AG20443 (cell line): ENCODE data around the gene ZFAND3.
"Not testable (repeated sequence)": the region's sequence is repeated elsewhere in the genome, so short reads cannot be mapped to it uniquely, and the experiment has no call there.

Source experiments
- DNase-seq: peaks from one replicate; pipeline ENCODE4 v3.0.0; 2012; ENCODE audit warnings: low spot score, mixed read lengths

Gene ZFAND3

GRCh38 chr6:37865504-37865903 lies 46.0 kb downstream of the ZFAND3 start:
- DNase-seq: no peak

GRCh38 chr6:37866590-37867507 lies 47.3 kb downstream of the ZFAND3 start:
- no peak for DNase-seq

- no peak for DNase-seq
These were observed 48.4 kb downstream of the ZFAND3 start for GRCh38 chr6:37867756-37868446.

- DNase-seq: peak; percentile 62
These were observed 48.9 kb downstream of the ZFAND3 start for GRCh38 chr6:37868447-37868825.

GRCh38 chr6:37871616-37872372 lies 52.3 kb downstream of the ZFAND3 start:
- DNase-seq: no peak

GRCh38 chr6:37872373-37872745 lies 52.8 kb downstream of the ZFAND3 start:
- no peak for DNase-seq

- no peak for DNase-seq
These were observed 55.2 kb downstream of the ZFAND3 start for GRCh38 chr6:37874726-37875125.

GRCh38 chr6:37875561-37876309 lies 56.2 kb downstream of the ZFAND3 start:
- DNase-seq: no peak

- no peak for DNase-seq
These were observed 57.3 kb downstream of the ZFAND3 start for GRCh38 chr6:37876843-37877242.

GRCh38 chr6:37877373-37878149 lies 58.0 kb downstream of the ZFAND3 start:
- no peak for DNase-seq

- DNase-seq: peak; percentile 47
These were observed 58.7 kb downstream of the ZFAND3 start for GRCh38 chr6:37878150-37878710.

GRCh38 chr6:37880602-37881001 lies 61.1 kb downstream of the ZFAND3 start:
- not testable (repeated sequence) for DNase-seq

- DNase-seq: no peak
These were observed 62.8 kb downstream of the ZFAND3 start for GRCh38 chr6:37882292-37882691.

GRCh38 chr6:37882724-37883413 lies 63.3 kb downstream of the ZFAND3 start:
- peak; percentile 73 for DNase-seq

GRCh38 chr6:37884548-37884947 lies 65.0 kb downstream of the ZFAND3 start:
- no peak for DNase-seq

- DNase-seq: no peak
These were observed 69.5 kb downstream of the ZFAND3 start for GRCh38 chr6:37889051-37889450.

- no peak for DNase-seq
These were observed 70.0 kb downstream of the ZFAND3 start for GRCh38 chr6:37889486-37889885.

GRCh38 chr6:37891072-37891471 lies 71.5 kb downstream of the ZFAND3 start:
- DNase-seq: no peak

- DNase-seq: no peak
These were observed 73.7 kb downstream of the ZFAND3 start for GRCh38 chr6:37893257-37893656.

- DNase-seq: not testable (repeated sequence)
These were observed 74.2 kb downstream of the ZFAND3 start for GRCh38 chr6:37893734-37894133.
